H9 (cell line): ENCODE measurements around the gene SP6. TPM values are rescaled to one million over a fixed set of nuclear protein-coding genes. Genes with fewer than 3 reads are reported as not detected.

Source experiments
- DNase-seq: peaks from one replicate; pipeline ENCODE4 v3.0.0-alpha.2; 2017
- H2AFZ ChIP-seq: one replicate; pipeline ENCODE4 v1.6.1; 2013; ENCODE audit warnings: mild to moderate bottlenecking, low read length, control low read depth, moderate library complexity
- H2AK5ac ChIP-seq: 2 replicates; pipeline ENCODE4 v1.6.1; 2013; ENCODE audit warnings: low read length, control low read depth, mixed read lengths; ENCODE audit not compliant: insufficient read length
- H2BK120ac ChIP-seq: one replicate; pipeline ENCODE4 v1.6.1; 2013; ENCODE audit warnings: low read depth, mild to moderate bottlenecking, low read length, control low read depth, inconsistent platforms; ENCODE audit not compliant: poor library complexity, severe bottlenecking
- H2BK12ac ChIP-seq: 2 replicates; pipeline ENCODE4 v1.6.1; 2013; ENCODE audit warnings: low read length, control low read depth, mixed read lengths, low read depth; ENCODE audit not compliant: insufficient read length
- H2BK15ac ChIP-seq: 2 replicates; pipeline ENCODE4 v1.6.1; 2013; ENCODE audit warnings: low read depth, low read length, control low read depth
- H2BK20ac ChIP-seq: one replicate; pipeline ENCODE4 v1.6.1; 2013; ENCODE audit warnings: low read depth, mild to moderate bottlenecking, low read length, control low read depth, inconsistent platforms; ENCODE audit not compliant: poor library complexity, severe bottlenecking
- H2BK5ac ChIP-seq: 2 replicates; pipeline ENCODE4 v1.6.1; 2013; ENCODE audit warnings: low read length, control low read depth, mixed read lengths; ENCODE audit not compliant: insufficient read length
- H3K14ac ChIP-seq: 2 replicates; pipeline ENCODE4 v1.6.1; 2013; ENCODE audit warnings: low read length, control low read depth; ENCODE audit not compliant: insufficient read depth
- H3K18ac ChIP-seq: 2 replicates; pipeline ENCODE4 v1.6.1; 2013; ENCODE audit warnings: low read depth, mild to moderate bottlenecking, mixed read lengths, low read length, control low read depth; ENCODE audit not compliant: insufficient read length
- H3K23ac ChIP-seq: 2 replicates; pipeline ENCODE4 v1.6.1; 2013; ENCODE audit warnings: low read length, control low read depth, mixed read lengths, low read depth; ENCODE audit not compliant: insufficient read length
- H3K23me2 ChIP-seq: 2 replicates; pipeline ENCODE4 v1.6.1; 2013; ENCODE audit warnings: low read depth, mild to moderate bottlenecking, mixed read lengths, low read length, control low read depth; ENCODE audit not compliant: insufficient read length, poor library complexity, severe bottlenecking
- H3K27ac ChIP-seq: 2 replicates; pipeline ENCODE4 v1.5.1; 2013; ENCODE audit warnings: low read length, control low read depth, mixed read lengths, low read depth; ENCODE audit not compliant: insufficient read length
- H3K27me3 ChIP-seq: 2 replicates; pipeline ENCODE4 v1.6.1; 2013; ENCODE audit warnings: low read length, control low read depth, inconsistent platforms; ENCODE audit not compliant: insufficient read depth
- H3K4ac ChIP-seq: 2 replicates; pipeline ENCODE4 v1.6.1; 2013; ENCODE audit warnings: low read depth, mild to moderate bottlenecking, control low read depth, inconsistent platforms, low read length, moderate library complexity
- H3K4me1 ChIP-seq: 2 replicates; pipeline ENCODE4 v1.6.1; 2013; ENCODE audit warnings: low read length, control low read depth, inconsistent platforms; ENCODE audit not compliant: insufficient read depth
- H3K4me2 ChIP-seq: 2 replicates; pipeline ENCODE4 v1.6.1; 2013; ENCODE audit warnings: low read length, control low read depth, mixed read lengths; ENCODE audit not compliant: insufficient read length, insufficient read depth
- H3K56ac ChIP-seq: 2 replicates; pipeline ENCODE4 v1.6.1; 2013; ENCODE audit warnings: low read depth, mild to moderate bottlenecking, mixed read lengths, low read length, control low read depth; ENCODE audit not compliant: insufficient read length
- H3K79me1 ChIP-seq: 2 replicates; pipeline ENCODE4 v1.6.1; 2013; ENCODE audit warnings: low read depth, mild to moderate bottlenecking, moderate library complexity, low read length, control low read depth, inconsistent platforms; ENCODE audit not compliant: insufficient read depth, poor library complexity, severe bottlenecking
- H3K79me2 ChIP-seq: 2 replicates; pipeline ENCODE4 v1.6.1; 2013; ENCODE audit warnings: low read length, control low read depth, inconsistent platforms; ENCODE audit not compliant: insufficient read depth
- H3K9ac ChIP-seq: 2 replicates; pipeline ENCODE4 v1.6.1; 2013; ENCODE audit warnings: low read length, control low read depth, mixed read lengths; ENCODE audit not compliant: insufficient read length; ENCODE audit errors: extremely low read depth
- H3K9me3 ChIP-seq: one replicate; pipeline ENCODE4 v1.6.1; 2013; ENCODE audit warnings: low read depth, low read length, inconsistent platforms; ENCODE audit not compliant: control insufficient read depth
- H3T11ph ChIP-seq: one replicate; pipeline ENCODE4 v1.6.1; 2013; ENCODE audit warnings: mild to moderate bottlenecking, low read length, control low read depth, inconsistent platforms
- H4K20me1 ChIP-seq: one replicate; pipeline ENCODE4 v1.6.1; 2013; ENCODE audit not compliant: control insufficient read depth, insufficient read length, insufficient read depth
- H4K5ac ChIP-seq: 2 replicates; pipeline ENCODE4 v1.6.1; 2013; ENCODE audit warnings: low read depth, mild to moderate bottlenecking, mixed read lengths, low read length, control low read depth; ENCODE audit not compliant: insufficient read length
- H4K8ac ChIP-seq: replicated peaks from 2 replicates; pipeline ENCODE4 v1.6.1; 2013; ENCODE audit warnings: low read length, control low read depth, mixed read lengths, low read depth; ENCODE audit not compliant: insufficient read length
- H4K91ac ChIP-seq: 2 replicates; pipeline ENCODE4 v1.6.1; 2013; ENCODE audit warnings: low read depth, mild to moderate bottlenecking, moderate library complexity, mixed read lengths, low read length, control low read depth; ENCODE audit not compliant: insufficient read length
- H3K27ac Mint-ChIP-seq, 3 experiments: 2 replicates in 2 of 3; 3 replicates in 1 of 3; pipeline ENCODE4 v1.8.0; 2020 to 2021; ENCODE audit warnings: mixed read lengths in 3 of 3, mild to moderate bottlenecking in 1 of 3, moderate library complexity in 1 of 3
- H3K27me3 Mint-ChIP-seq: 2 replicates; pipeline ENCODE4 v1.8.0; 2021; ENCODE audit warnings: low read depth, mild to moderate bottlenecking, moderate library complexity, mixed read lengths
- H3K36me3 Mint-ChIP-seq, 3 experiments: 2 replicates in 2 of 3; 3 replicates in 1 of 3; pipeline ENCODE4 v1.8.0; 2020 to 2021; ENCODE audit warnings: low read depth in 3 of 3, mixed read lengths in 3 of 3; ENCODE audit not compliant: insufficient read depth in 1 of 3
- H3K4me1 Mint-ChIP-seq, 2 experiments: 2 replicates each; pipeline ENCODE4 v1.8.0; 2020; ENCODE audit warnings: mixed read lengths in 2 of 2
- H3K4me3 Mint-ChIP-seq, 2 experiments: 2 replicates in 1 of 2; 3 replicates in 1 of 2; pipeline ENCODE4 v1.8.0; 2020 to 2021; ENCODE audit warnings: mild to moderate bottlenecking in 2 of 2, mixed read lengths in 2 of 2, moderate library complexity in 1 of 2
- H3K9me3 Mint-ChIP-seq, 2 experiments: 2 replicates in 1 of 2; 3 replicates in 1 of 2; pipeline ENCODE4 v1.8.0; 2020; ENCODE audit warnings: mild to moderate bottlenecking in 2 of 2, mixed read lengths in 2 of 2, moderate library complexity in 1 of 2
- WGBS: extraction: QIAGEN DNeasy Blood & Tissue Kit; methylation state at CpG from one replicate; pipeline ENCODE4 v1.1.7; 2013; ENCODE audit warnings: missing lambda C conversion rate, low lambda C conversion rate, mixed read lengths; ENCODE audit not compliant: insufficient read length; ENCODE audit errors: extremely low coverage; 5-methylcytosine and 5-hydroxymethylcytosine counted together
- total RNA-seq: library from RNA; stranded (reverse); gene quantifications from 2 replicates; pipeline ENCODE4 v1.2.1, GENCODE V29; 2021
- TF ChIP-seq, protein P1 (sequence below): fragments of 200-600 bp; sonication (generic); conservative IDR thresholded peaks from 3 replicates; pipeline ENCODE4 v1.8.0; 2021; ENCODE audit warnings: antibody characterized with exemption, mild to moderate bottlenecking

SP6 gene
- total RNA-seq, 1 experiment from 2014 or later = 0.90 TPM

DNA sequence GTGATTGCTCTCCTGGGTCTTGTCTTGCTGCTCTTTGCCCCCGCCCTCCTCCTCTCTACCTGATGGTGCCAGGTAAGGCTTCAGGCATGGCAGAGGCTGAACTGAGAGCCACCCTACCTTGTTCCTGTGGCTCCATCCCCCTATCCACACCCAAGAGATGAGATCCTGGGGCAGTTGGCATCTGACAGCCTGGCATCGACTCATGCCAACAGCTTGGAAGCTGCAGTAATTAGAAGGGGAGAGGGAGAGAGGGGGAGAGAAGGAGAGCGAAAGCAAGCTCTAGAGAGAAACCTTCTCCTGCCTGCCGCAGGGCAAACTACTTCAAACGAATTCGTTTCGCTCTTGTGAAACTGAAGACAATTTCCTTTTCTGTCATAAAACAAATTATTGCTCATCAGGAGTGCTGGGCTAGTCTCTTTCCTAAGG is 13.8 kb upstream of the SP6 start:
- Histone ChIP-seq H3K79me2 (no peaks in the 10 kb centered on the region), H4K91ac (no peak overlapping the region)
- no peak overlapping the region for H3K27ac Mint-ChIP-seq

More for the DNA sequence above, 13.8 kb upstream of the SP6 start:
- Histone ChIP-seq H3K4me2 (no peak overlapping the region), H3K27me3 (no peaks in the 10 kb centered on the region; the same call in 1 of the 2 replicates), H3K14ac (no peak overlapping the region), H3K4me1 (no peaks in the 10 kb centered on the region), H2AK5ac (no peak overlapping the region), H3K23me2 (no peaks in the 10 kb centered on the region), H3K9ac (no peak overlapping the region), H3T11ph (no peak overlapping the region), H3K18ac (no peak overlapping the region), H2BK120ac (no peak overlapping the region), H2AFZ (no peak overlapping the region), H3K79me1 (no peaks in the 10 kb centered on the region), H3K4ac (no peak overlapping the region), H4K8ac (no peak overlapping the region), H3K27ac (no peak overlapping the region), H2BK15ac (no peak overlapping the region), H2BK20ac (no peak overlapping the region), H3K9me3 (no peaks in the 10 kb centered on the region), H2BK5ac (no peak overlapping the region), H3K56ac (no peak overlapping the region), H4K5ac (no peak overlapping the region), H4K20me1 (no peaks in the 10 kb centered on the region), H2BK12ac (no peak overlapping the region), H3K23ac (no peak overlapping the region)
- no CpG with 5 or more reads among the region's 7 CpGs for WGBS
- TF ChIP-seq, protein P1, sequence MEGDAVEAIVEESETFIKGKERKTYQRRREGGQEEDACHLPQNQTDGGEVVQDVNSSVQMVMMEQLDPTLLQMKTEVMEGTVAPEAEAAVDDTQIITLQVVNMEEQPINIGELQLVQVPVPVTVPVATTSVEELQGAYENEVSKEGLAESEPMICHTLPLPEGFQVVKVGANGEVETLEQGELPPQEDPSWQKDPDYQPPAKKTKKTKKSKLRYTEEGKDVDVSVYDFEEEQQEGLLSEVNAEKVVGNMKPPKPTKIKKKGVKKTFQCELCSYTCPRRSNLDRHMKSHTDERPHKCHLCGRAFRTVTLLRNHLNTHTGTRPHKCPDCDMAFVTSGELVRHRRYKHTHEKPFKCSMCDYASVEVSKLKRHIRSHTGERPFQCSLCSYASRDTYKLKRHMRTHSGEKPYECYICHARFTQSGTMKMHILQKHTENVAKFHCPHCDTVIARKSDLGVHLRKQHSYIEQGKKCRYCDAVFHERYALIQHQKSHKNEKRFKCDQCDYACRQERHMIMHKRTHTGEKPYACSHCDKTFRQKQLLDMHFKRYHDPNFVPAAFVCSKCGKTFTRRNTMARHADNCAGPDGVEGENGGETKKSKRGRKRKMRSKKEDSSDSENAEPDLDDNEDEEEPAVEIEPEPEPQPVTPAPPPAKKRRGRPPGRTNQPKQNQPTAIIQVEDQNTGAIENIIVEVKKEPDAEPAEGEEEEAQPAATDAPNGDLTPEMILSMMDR = no peak
- Mint-ChIP-seq H3K4me1 (peaks cover 9 to 11% of the 10 kb centered on the region in 2 experiments), H3K27me3 (peaks cover 69% of the 10 kb centered on the region), H3K36me3 (no peaks in the 10 kb centered on the region), H3K4me3 (no peak overlapping the region), H3K9me3 (no peaks in the 10 kb centered on the region)
- DNase-seq = no peak
